PC-9 (cell line): ENCODE data around the gene TAS2R40. TPM values are rescaled to one million over a fixed set of nuclear protein-coding genes. Genes with fewer than 3 reads are reported as not detected.

Experiments
- BruUV-seq: library from RNA; stranded (reverse); fragments of 400-500 nt; replicated peaks from 2 replicates; lab custom pipeline; 2021; lab: Mats Ljungman, UMichigan
- CTCF ChIA-PET: fragments of 300-600 bp; sonication (Branson Sonifier 250); formaldehyde crosslinking; loops from one replicate; lab custom pipeline; 2022; ENCODE audit warnings: antibody characterized with exemption; lab: Charles Lee
- POLR2A ChIA-PET: fragments of 300-600 bp; sonication (Branson Sonifier 250); formaldehyde crosslinking; loops from one replicate; lab custom pipeline; 2022; ENCODE audit warnings: antibody characterized with exemption; ENCODE audit not compliant: unreplicated experiment; lab: Charles Lee
- DNase-seq, 2 experiments: peaks; one replicate each; pipeline versions ENCODE4 v3.0.0 to v3.0.0-alpha.2; 2015 to 2022; ENCODE audit warnings: mixed read lengths in 1 of 2
- H2AFZ ChIP-seq: fragments of 200-600 bp; sonication (generic); 2 replicates; pipeline ENCODE4 v1.8.1; 2017; ENCODE audit warnings: antibody characterized with exemption
- H3F3A ChIP-seq: fragments of 200-600 bp; sonication (generic); 2 replicates; pipeline ENCODE4 v1.8.1; 2017; ENCODE audit warnings: antibody characterized with exemption, mild to moderate bottlenecking, low read depth; ENCODE audit not compliant: insufficient read depth
- H3K27ac ChIP-seq: fragments of 200-600 bp; sonication (generic); 2 replicates; pipeline ENCODE4 v1.6.1; 2016; ENCODE audit warnings: mixed run types
- H3K27me3 ChIP-seq: fragments of 200-600 bp; sonication (generic); 2 replicates; pipeline ENCODE4 v1.6.1; 2016; ENCODE audit warnings: low read depth, mixed run types; ENCODE audit not compliant: insufficient read depth
- H3K36me3 ChIP-seq: fragments of 200-600 bp; sonication (generic); 2 replicates; pipeline ENCODE4 v1.6.1; 2016; ENCODE audit warnings: low read depth, mixed run types
- H3K4me1 ChIP-seq: fragments of 200-600 bp; sonication (generic); replicated peaks from 2 replicates; pipeline ENCODE4 v1.6.1; 2016; ENCODE audit warnings: mixed run types; ENCODE audit not compliant: insufficient read depth
- H3K4me2 ChIP-seq: fragments of 200-600 bp; sonication (generic); 2 replicates; pipeline ENCODE4 v1.6.1; 2017; ENCODE audit warnings: mixed run types
- H3K4me3 ChIP-seq: fragments of 200-600 bp; sonication (generic); 2 replicates; pipeline ENCODE4 v1.6.1; 2016; ENCODE audit warnings: mixed run types
- H3K79me2 ChIP-seq: fragments of 200-600 bp; sonication (generic); 2 replicates; pipeline ENCODE4 v1.6.1; 2017; ENCODE audit warnings: low read depth, mixed run types
- H3K9me2 ChIP-seq: fragments of 200-600 bp; sonication (generic); 2 replicates; pipeline ENCODE4 v1.8.1; 2017; ENCODE audit warnings: mild to moderate bottlenecking; ENCODE audit not compliant: insufficient read depth
- H3K9me3 ChIP-seq: fragments of 200-600 bp; sonication (generic); 2 replicates; pipeline ENCODE4 v1.8.1; 2016; ENCODE audit warnings: low read depth; ENCODE audit not compliant: insufficient read depth
- H4K20me1 ChIP-seq: fragments of 200-600 bp; sonication (generic); 2 replicates; pipeline ENCODE4 v1.8.1; 2017; ENCODE audit not compliant: insufficient read depth
- EZH2 ChIP-seq: fragments of 200-600 bp; sonication (generic); IDR thresholded peaks from 2 replicates; pipeline ENCODE4 v1.8.0; 2017; ENCODE audit warnings: antibody characterized with exemption, low read depth
- intact Hi-C: fragments of 100-400 bp; cut with micrococcal nuclease; formaldehyde crosslinking; loops from one replicate; pipeline ENCODE4 v1.10.0; 2022; ENCODE audit not compliant: unreplicated experiment
- total RNA-seq: library from RNA; stranded (reverse); gene quantifications from 2 replicates; pipeline ENCODE4 v1.2.3, GENCODE V29; 2021
- TF ChIP-seq, protein P1 (sequence below): fragments of 200-600 bp; sonication (generic); conservative IDR thresholded peaks from 2 replicates; pipeline ENCODE4 v1.6.1; 2017; ENCODE audit warnings: mixed run types, antibody characterized with exemption, mild to moderate bottlenecking, moderate library complexity

TAS2R40 gene
- total RNA-seq, 1 experiment from 2014 or later: not detected

DNA sequence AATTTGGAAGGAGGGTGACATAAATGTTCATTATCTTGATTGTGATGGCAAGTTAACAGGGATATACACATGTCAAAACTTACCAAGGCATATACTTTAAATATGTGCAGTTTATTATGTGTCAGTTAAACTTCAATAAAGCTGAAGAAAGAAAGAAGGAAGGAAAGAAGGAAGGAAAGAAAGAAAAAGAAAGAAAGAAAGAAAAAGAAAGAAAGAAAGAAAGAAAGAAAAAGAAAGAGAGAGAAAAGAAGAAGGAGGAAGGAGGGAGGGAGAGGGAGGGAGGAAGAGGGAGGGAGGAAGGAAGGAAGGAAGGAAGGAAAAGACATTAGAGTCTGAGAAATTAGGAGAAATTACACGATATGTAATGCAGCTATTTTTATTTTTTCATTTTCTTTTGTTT lies 25.5 kb downstream of the TAS2R40 start:
- TF ChIP-seq, protein P1, sequence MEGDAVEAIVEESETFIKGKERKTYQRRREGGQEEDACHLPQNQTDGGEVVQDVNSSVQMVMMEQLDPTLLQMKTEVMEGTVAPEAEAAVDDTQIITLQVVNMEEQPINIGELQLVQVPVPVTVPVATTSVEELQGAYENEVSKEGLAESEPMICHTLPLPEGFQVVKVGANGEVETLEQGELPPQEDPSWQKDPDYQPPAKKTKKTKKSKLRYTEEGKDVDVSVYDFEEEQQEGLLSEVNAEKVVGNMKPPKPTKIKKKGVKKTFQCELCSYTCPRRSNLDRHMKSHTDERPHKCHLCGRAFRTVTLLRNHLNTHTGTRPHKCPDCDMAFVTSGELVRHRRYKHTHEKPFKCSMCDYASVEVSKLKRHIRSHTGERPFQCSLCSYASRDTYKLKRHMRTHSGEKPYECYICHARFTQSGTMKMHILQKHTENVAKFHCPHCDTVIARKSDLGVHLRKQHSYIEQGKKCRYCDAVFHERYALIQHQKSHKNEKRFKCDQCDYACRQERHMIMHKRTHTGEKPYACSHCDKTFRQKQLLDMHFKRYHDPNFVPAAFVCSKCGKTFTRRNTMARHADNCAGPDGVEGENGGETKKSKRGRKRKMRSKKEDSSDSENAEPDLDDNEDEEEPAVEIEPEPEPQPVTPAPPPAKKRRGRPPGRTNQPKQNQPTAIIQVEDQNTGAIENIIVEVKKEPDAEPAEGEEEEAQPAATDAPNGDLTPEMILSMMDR: no peak
- TF ChIP-seq EZH2: no peak
- Histone ChIP-seq H3K79me2 (no peaks in the 10 kb centered on the region), H3K36me3 (no peaks in the 10 kb centered on the region), H3K4me1 (peaks cover 78% of the 10 kb centered on the region), H3K4me2 (peak overlapping the region; percentile 83), H3K4me3 (no peak overlapping the region), H3K27ac (peak overlapping the region; percentile 95), H3F3A (peaks cover 52% of the 10 kb centered on the region), H3K27me3 (no peaks in the 10 kb centered on the region), H2AFZ (no peak overlapping the region), H4K20me1 (no peaks in the 10 kb centered on the region), H3K9me2 (no peaks in the 10 kb centered on the region), H3K9me3 (no peaks in the 10 kb centered on the region; the same call in 1 of the 2 replicates)
- DNase-seq: no peak
- ChIA-PET CTCF (interaction anchor here (1.1 kb wide), 1 partner anchor 36 kb away, joined by 3 read pairs; no protein-coding TSS in a partner anchor), POLR2A (interaction anchor here (0.6 kb wide), 1 partner anchor 25 kb away, joined by 4 read pairs; no protein-coding TSS in a partner anchor)
- intact Hi-C loops: loop anchor here (10.0 kb wide), 1 partner anchor 877 kb away; the partner anchor contains the start of gene OR2A14
- BruUV-seq: no TSS peak

DNA sequence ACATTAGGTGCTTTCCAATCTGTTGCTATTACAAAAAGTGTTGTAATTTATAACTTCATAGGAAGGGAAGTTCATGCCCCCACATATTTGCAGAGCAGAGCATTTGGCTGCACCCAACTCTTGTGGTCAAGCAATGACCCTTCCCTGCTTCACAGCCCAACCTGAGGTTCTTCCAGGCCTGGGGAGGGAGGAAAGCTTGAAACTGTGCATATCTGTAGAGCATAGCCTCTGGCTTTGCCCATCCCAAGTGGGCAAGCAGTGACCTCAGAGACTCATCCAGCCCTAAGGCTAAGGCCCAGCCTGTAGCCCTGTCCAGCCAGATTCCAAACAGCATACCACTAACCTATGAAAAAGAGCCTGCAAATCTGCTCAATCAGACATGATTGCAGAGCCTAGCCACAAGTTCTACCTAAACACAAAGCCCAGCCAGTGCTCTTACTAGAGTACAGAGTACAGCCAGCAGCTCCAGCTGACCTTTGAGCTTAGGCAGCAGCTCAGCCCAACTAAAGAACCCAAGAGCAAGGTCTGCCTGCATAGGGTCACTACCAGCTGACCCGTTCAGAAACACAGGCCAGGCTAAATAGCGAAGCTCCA lies 27.0 kb downstream of the TAS2R40 start:
- no peaks in the 10 kb centered on the region for H3K27me3 ChIP-seq
- no peaks in the 10 kb centered on the region for H3K9me2 ChIP-seq
- H4K20me1 ChIP-seq: no peaks in the 10 kb centered on the region
- peaks cover 76% of the 10 kb centered on the region for H3K4me1 ChIP-seq
- no TSS peak for BruUV-seq
- H3K9me3 ChIP-seq: peaks cover 3% of the 10 kb centered on the region; the same call in 1 of the 2 replicates
- peak; percentile 91 to 100 for DNase-seq
- H3K79me2 ChIP-seq: no peaks in the 10 kb centered on the region
- no peaks in the 10 kb centered on the region for H3K36me3 ChIP-seq
- peak overlapping the region; percentile 32; the same call in 1 of the 2 replicates for H3K4me3 ChIP-seq
- H3K27ac ChIP-seq: peak overlapping the region; percentile 95
- H3K4me2 ChIP-seq: peak overlapping the region; percentile 83
- H3F3A ChIP-seq: peaks cover 52% of the 10 kb centered on the region
- no peak for TF ChIP-seq EZH2
- TF ChIP-seq, protein P1: no peak
- no peak overlapping the region for H2AFZ ChIP-seq
- intact Hi-C loops: loop anchor here (1.0 to 10.0 kb wide), 5 partner anchors 10 to 876 kb away; partner anchors contain the start of genes GSTK1, OR2A14 and ZYX
- POLR2A ChIA-PET: interaction anchor here (0.6 to 1.1 kb wide), 7 partner anchors 15 to 829 kb away, joined by 3 to 6 read pairs (median 4); partner anchors contain the start of genes CASP2 and GSTK1
- CTCF ChIA-PET: interaction anchor here (0.5 to 1.6 kb wide), 4 partner anchors 8 to 1273 kb away, joined by 3 to 12 read pairs (median 6); partner anchors contain the start of gene EPHB6

- Histone ChIP-seq H3K9me2 (no peaks in the 10 kb centered on the region), H3K4me3 (no peak overlapping the region), H3K36me3 (no peaks in the 10 kb centered on the region), H3K4me2 (peak overlapping the region; percentile 83), H3K27ac (peak overlapping the region; percentile 95), H2AFZ (no peak overlapping the region), H3K9me3 (peaks cover 3% of the 10 kb centered on the region; the same call in 1 of the 2 replicates), H3K79me2 (no peaks in the 10 kb centered on the region), H3K27me3 (no peaks in the 10 kb centered on the region), H4K20me1 (no peaks in the 10 kb centered on the region), H3K4me1 (peaks cover 63% of the 10 kb centered on the region), H3F3A (peaks cover 44% of the 10 kb centered on the region)
- ChIA-PET CTCF (interaction anchor here (0.9 kb wide), 1 partner anchor 10 kb away, joined by 3 read pairs; no protein-coding TSS in a partner anchor), POLR2A (no interaction called here)
- DNase-seq: no peak
- no peak for TF ChIP-seq EZH2
- TF ChIP-seq, protein P1: no peak
- no TSS peak for BruUV-seq
- intact Hi-C loops: no loop called here
Observed at GRCh38 chr7:143250199-143250598, 28.4 kb downstream of the TAS2R40 start.
